ENCODE results near the gene ASPRV1. TPM values are rescaled to one million over a fixed set of nuclear protein-coding genes. Genes with fewer than 3 reads are reported as not detected.

The ASPRV1 gene
- total RNA-seq, 1 experiment from 2014 or later, result 1.3 TPM

- TF ChIP-seq FOXK1 (CRISPR knock-in tag; IDR thresholded peaks at IDR 0.05) (no peak), ZNF396 (CRISPR knock-in tag; IDR thresholded peaks at IDR 0.05; ENCODE audit: borderline replicate concordance) (no peak)
Measured at GRCh38 chr2:69946351-69947324, 14.8 kb downstream of the ASPRV1 start (continued).

GRCh38 chr2:69945941-69946340 is 15.5 kb downstream of the ASPRV1 start:
- H3K4me3 Mint-ChIP-seq, result no peak overlapping the region
- no peaks in the 10 kb centered on the region for H3K9me3 Mint-ChIP-seq
- ChIA-PET POLR2A (no interaction called here), CTCF (interaction anchor here (0.9 to 1.3 kb wide), 2 partner anchors 51 to 221 kb away, joined by 3 read pairs; no protein-coding TSS in a partner anchor)
- ATAC-seq (no peak), DNase-seq (ENCODE audit: low spot score) (no peak)
- no peaks in the 10 kb centered on the region for H3K27me3 Mint-ChIP-seq (ENCODE audit: low read depth)
- no peaks in the 10 kb centered on the region; the same call in none of the 2 replicates for H3K4me1 Mint-ChIP-seq
- H3K27ac Mint-ChIP-seq, result no peak overlapping the region
- no peaks in the 10 kb centered on the region for H3K36me3 Mint-ChIP-seq
- TF ChIP-seq ZBTB43 (CRISPR knock-in tag; IDR thresholded peaks at IDR 0.05) (no peak), ESRRA (CRISPR knock-in tag; IDR thresholded peaks at IDR 0.05; ENCODE audit: borderline replicate concordance) (no peak), USF1 (CRISPR knock-in tag; IDR thresholded peaks at IDR 0.05) (no peak), NR3C1 (CRISPR knock-in tag; conservative IDR thresholded peaks at IDR 0.05; ENCODE audit: low read depth) (no peak), ATF2 (CRISPR knock-in tag; IDR thresholded peaks at IDR 0.05; ENCODE audit: borderline replicate concordance, low read depth) (no peak), NFATC4 (CRISPR knock-in tag; IDR thresholded peaks at IDR 0.05) (no peak)

- Mint-ChIP-seq H3K4me3 (no peak overlapping the region), H3K9me3 (no peaks in the 10 kb centered on the region), H3K27ac (peak overlapping the region; percentile 5; the same call in 1 of the 2 replicates), H3K36me3 (no peaks in the 10 kb centered on the region), H3K4me1 (peaks cover 4% of the 10 kb centered on the region), H3K27me3 (ENCODE audit: low read depth) (no peaks in the 10 kb centered on the region)
- ChIA-PET CTCF (interaction anchor here (0.9 kb wide), 1 partner anchor 52 kb away, joined by 3 read pairs; no protein-coding TSS in a partner anchor), POLR2A (no interaction called here)
- ATAC-seq (no peak), DNase-seq (ENCODE audit: low spot score) (no peak)
- no peak for TF ChIP-seq SMAD4 (CRISPR knock-in tag; IDR thresholded peaks at IDR 0.05)
- no peak for TF ChIP-seq MXD4 (CRISPR knock-in tag; IDR thresholded peaks at IDR 0.05; ENCODE audit: borderline replicate concordance)
- no peak for TF ChIP-seq ETV6 (CRISPR knock-in tag; IDR thresholded peaks at IDR 0.05)
- no peak for TF ChIP-seq KAT7 (CRISPR knock-in tag; IDR thresholded peaks at IDR 0.05; ENCODE audit: borderline replicate concordance)
- TF ChIP-seq GTF2I (CRISPR knock-in tag; conservative IDR thresholded peaks at IDR 0.05), result no peak
- TF ChIP-seq AR (CRISPR knock-in tag; IDR thresholded peaks at IDR 0.05), result no peak
Measured at GRCh38 chr2:69945441-69945840, 16.0 kb downstream of the ASPRV1 start.
